Measurements from ENCODE around the gene STX19. TPM values are rescaled to one million over a fixed set of nuclear protein-coding genes. Genes with fewer than 3 reads are reported as not detected.

The STX19 gene
- total and polyA plus RNA-seq, 2 donors = 0.42 to 2.6 TPM

GRCh38 chr3:93988764-93989163, 39.6 kb downstream of the STX19 start:
- Histone ChIP-seq H3K27me3 (ENCODE audit: control insufficient read depth in 2 of 2, insufficient read depth in 1 of 2, low read length in 1 of 2) (no peaks in the 10 kb centered on the region), H3K27ac (ENCODE audit: low read depth in 1 of 2, low read length in 1 of 2) (no peak overlapping the region), H3K4me3 (ENCODE audit: low read length in 2 of 2) (no peak overlapping the region), H3K36me3 (ENCODE audit: control insufficient read depth in 2 of 2, insufficient read depth in 2 of 2, low read length in 1 of 2) (no peaks in the 10 kb centered on the region), H3K9me3 (ENCODE audit: control insufficient read depth in 2 of 2, insufficient read depth in 1 of 2, low read length in 1 of 2) (no peaks in the 10 kb centered on the region), H3K4me1 (ENCODE audit: control insufficient read depth in 2 of 2, insufficient read depth in 2 of 2, low read length in 2 of 2) (no peaks in the 10 kb centered on the region)
- 98% methylated on average over 9 of the region's 9 CpGs for WGBS
- no peak for DNase-seq (ENCODE audit: low read depth in 6 of 9, low spot score in 9 of 9)

- no peaks in the 10 kb centered on the region for H3K9me3 ChIP-seq (ENCODE audit: control insufficient read depth in 2 of 2, insufficient read depth in 1 of 2, low read length in 1 of 2)
- no peak overlapping the region for H3K4me3 ChIP-seq (ENCODE audit: low read length in 2 of 2)
- no peaks in the 10 kb centered on the region for H3K4me1 ChIP-seq (ENCODE audit: control insufficient read depth in 2 of 2, insufficient read depth in 2 of 2, low read length in 2 of 2)
- no peak overlapping the region for H3K27ac ChIP-seq (ENCODE audit: low read depth in 1 of 2, low read length in 1 of 2)
- no peaks in the 10 kb centered on the region for H3K27me3 ChIP-seq (ENCODE audit: control insufficient read depth in 2 of 2, insufficient read depth in 1 of 2, low read length in 1 of 2)
- H3K36me3 ChIP-seq (ENCODE audit: control insufficient read depth in 2 of 2, insufficient read depth in 2 of 2, low read length in 1 of 2) = no peaks in the 10 kb centered on the region
- DNase-seq (ENCODE audit: low read depth in 6 of 9, low spot score in 9 of 9) = no peak
Observed at GRCh38 chr3:93988283-93988682, 40.1 kb downstream of the STX19 start.

GRCh38 chr3:93984618-93985017, 43.8 kb downstream of the STX19 start:
- Histone ChIP-seq H3K27me3 (ENCODE audit: control insufficient read depth in 2 of 2, insufficient read depth in 1 of 2, low read length in 1 of 2) (no peaks in the 10 kb centered on the region), H3K4me1 (ENCODE audit: control insufficient read depth in 2 of 2, insufficient read depth in 2 of 2, low read length in 2 of 2) (peaks cover 0 to 5% of the 10 kb centered on the region in 2 donors), H3K4me3 (ENCODE audit: low read length in 2 of 2) (no peak overlapping the region), H3K36me3 (ENCODE audit: control insufficient read depth in 2 of 2, insufficient read depth in 2 of 2, low read length in 1 of 2) (no peaks in the 10 kb centered on the region), H3K27ac (ENCODE audit: low read depth in 1 of 2, low read length in 1 of 2) (no peak overlapping the region), H3K9me3 (ENCODE audit: control insufficient read depth in 2 of 2, insufficient read depth in 1 of 2, low read length in 1 of 2) (no peaks in the 10 kb centered on the region)
- 97% methylated on average over 5 of the region's 5 CpGs for WGBS
- no peak for DNase-seq (ENCODE audit: low read depth in 6 of 9, low spot score in 9 of 9)

- no peaks in the 10 kb centered on the region for H3K36me3 ChIP-seq (ENCODE audit: control insufficient read depth in 2 of 2, insufficient read depth in 2 of 2, low read length in 1 of 2)
- 97% methylated on average over 3 of the region's 3 CpGs for WGBS
- H3K9me3 ChIP-seq (ENCODE audit: control insufficient read depth in 2 of 2, insufficient read depth in 1 of 2, low read length in 1 of 2) = no peaks in the 10 kb centered on the region
- H3K27me3 ChIP-seq (ENCODE audit: control insufficient read depth in 2 of 2, insufficient read depth in 1 of 2, low read length in 1 of 2) = no peaks in the 10 kb centered on the region
- H3K4me3 ChIP-seq (ENCODE audit: low read length in 2 of 2) = no peak overlapping the region
- H3K27ac ChIP-seq (ENCODE audit: low read depth in 1 of 2, low read length in 1 of 2) = no peak overlapping the region
- peaks cover 0 to 8% of the 10 kb centered on the region in 2 donors for H3K4me1 ChIP-seq (ENCODE audit: control insufficient read depth in 2 of 2, insufficient read depth in 2 of 2, low read length in 2 of 2)
- DNase-seq (ENCODE audit: low read depth in 6 of 9, low spot score in 9 of 9) = no peak
Observed at GRCh38 chr3:93983408-93983807, 45.0 kb downstream of the STX19 start.

GRCh38 chr3:93981649-93982048, 46.7 kb downstream of the STX19 start:
- Histone ChIP-seq H3K27ac (ENCODE audit: low read depth in 1 of 2, low read length in 1 of 2) (no peak overlapping the region), H3K36me3 (ENCODE audit: control insufficient read depth in 2 of 2, insufficient read depth in 2 of 2, low read length in 1 of 2) (no peaks in the 10 kb centered on the region), H3K27me3 (ENCODE audit: control insufficient read depth in 2 of 2, insufficient read depth in 1 of 2, low read length in 1 of 2) (no peaks in the 10 kb centered on the region), H3K9me3 (ENCODE audit: control insufficient read depth in 2 of 2, insufficient read depth in 1 of 2, low read length in 1 of 2) (no peaks in the 10 kb centered on the region), H3K4me3 (ENCODE audit: low read length in 2 of 2) (no peak overlapping the region), H3K4me1 (ENCODE audit: control insufficient read depth in 2 of 2, insufficient read depth in 2 of 2, low read length in 2 of 2) (peaks cover 0 to 8% of the 10 kb centered on the region in 2 donors)
- DNase-seq (ENCODE audit: low read depth in 6 of 9, low spot score in 9 of 9) = no peak
- WGBS = 98% methylated on average over 13 of the region's 13 CpGs

GRCh38 chr3:93979850-93980676, 48.3 kb downstream of the STX19 start, which contains the start of gene ARL13B:
ARL13B (plus strand) TSS chr3:93980155; CDS start chr3:93980424, 269 bp downstream.
- H3K27ac ChIP-seq (ENCODE audit: low read depth in 1 of 2, low read length in 1 of 2) = peak within 1 kb of the TSS; percentile 64 to 77
- H3K36me3 ChIP-seq (ENCODE audit: control insufficient read depth in 2 of 2, insufficient read depth in 2 of 2, low read length in 1 of 2) = no peaks in the 10 kb centered on the region
- no peaks in the 10 kb centered on the region for H3K9me3 ChIP-seq (ENCODE audit: control insufficient read depth in 2 of 2, insufficient read depth in 1 of 2, low read length in 1 of 2)
- peak; percentile 88 to 97 (median 93) for DNase-seq (ENCODE audit: low read depth in 6 of 9, low spot score in 9 of 9)
- peak within 1 kb of the TSS; percentile 84 to 96 for H3K4me3 ChIP-seq (ENCODE audit: low read length in 2 of 2)
- under 1% methylated on average over 66 of the region's 66 CpGs for WGBS
- no peaks in the 10 kb centered on the region for H3K27me3 ChIP-seq (ENCODE audit: control insufficient read depth in 2 of 2, insufficient read depth in 1 of 2, low read length in 1 of 2)
- H3K4me1 ChIP-seq (ENCODE audit: control insufficient read depth in 2 of 2, insufficient read depth in 2 of 2, low read length in 2 of 2) = peaks cover 0 to 8% of the 10 kb centered on the region in 2 donors

GRCh38 chr3:93973131-93974126, 55.0 kb downstream of the STX19 start, which contains the start of gene PROS1:
PROS1 (minus strand) TSS chr3:93973896; CDS start chr3:93973749, 147 bp downstream.
- 2% methylated on average over 53 of the region's 53 CpGs for WGBS
- Histone ChIP-seq H3K27me3 (ENCODE audit: control insufficient read depth in 2 of 2, insufficient read depth in 1 of 2, low read length in 1 of 2) (peaks cover 0 to 16% of the 10 kb centered on the region in 2 donors), H3K9me3 (ENCODE audit: control insufficient read depth in 2 of 2, insufficient read depth in 1 of 2, low read length in 1 of 2) (no peaks in the 10 kb centered on the region), H3K27ac (ENCODE audit: low read depth in 1 of 2, low read length in 1 of 2) (peak within 1 kb of the TSS in 1 of 2 donors; percentile 38), H3K4me1 (ENCODE audit: control insufficient read depth in 2 of 2, insufficient read depth in 2 of 2, low read length in 2 of 2) (peaks cover 0 to 9% of the 10 kb centered on the region in 2 donors), H3K36me3 (ENCODE audit: control insufficient read depth in 2 of 2, insufficient read depth in 2 of 2, low read length in 1 of 2) (no peaks in the 10 kb centered on the region), H3K4me3 (ENCODE audit: low read length in 2 of 2) (peak within 1 kb of the TSS; percentile 30 to 32)
- DNase-seq (ENCODE audit: low read depth in 6 of 9, low spot score in 9 of 9) = peak in 8 of 9 donors; percentile 5 to 65 (median 35)

GRCh38 chr3:93969997-93970396, 58.4 kb downstream of the STX19 start:
- peaks cover 0 to 16% of the 10 kb centered on the region in 2 donors for H3K27me3 ChIP-seq (ENCODE audit: control insufficient read depth in 2 of 2, insufficient read depth in 1 of 2, low read length in 1 of 2)

More at GRCh38 chr3:93969997-93970396, 58.4 kb downstream of the STX19 start:
- H3K4me3 ChIP-seq (ENCODE audit: low read length in 2 of 2) = no peak overlapping the region
- H3K27ac ChIP-seq (ENCODE audit: low read depth in 1 of 2, low read length in 1 of 2) = no peak overlapping the region
- H3K4me1 ChIP-seq (ENCODE audit: control insufficient read depth in 2 of 2, insufficient read depth in 2 of 2, low read length in 2 of 2) = peaks cover 0 to 9% of the 10 kb centered on the region in 2 donors
- no peaks in the 10 kb centered on the region for H3K36me3 ChIP-seq (ENCODE audit: control insufficient read depth in 2 of 2, insufficient read depth in 2 of 2, low read length in 1 of 2)
- 92% methylated on average over 1 of the region's 1 CpG for WGBS
- no peaks in the 10 kb centered on the region for H3K9me3 ChIP-seq (ENCODE audit: control insufficient read depth in 2 of 2, insufficient read depth in 1 of 2, low read length in 1 of 2)
- DNase-seq (ENCODE audit: low read depth in 6 of 9, low spot score in 9 of 9) = no peak
